ENCODE results near the gene FHAD1. TPM values are rescaled to one million over a fixed set of nuclear protein-coding genes. Genes with fewer than 3 reads are reported as not detected.
A peak's percentile ranks its signal among the peaks of the same experiment; 100 is the strongest.

FHAD1 gene
- total RNA-seq, 6 experiments from 2014 or later: 0.06 to 0.53 (median 0.12) TPM; not detected in 3

GRCh38 chr1:15276691-15277446, 29.8 kb downstream of the FHAD1 start:
- intact Hi-C loops (cut with DNase I): loop anchor here (10.0 kb wide), 2 partner anchors 122 to 152 kb away; partner anchors contain the start of gene TMEM51 (in 1 of the 2)
- WGBS (ENCODE audit: insufficient coverage, low coverage, low lambda C conversion rate, missing lambda C conversion rate): 71% methylated on average over 11 of the region's 11 CpGs
- H3K4me1 ChIP-seq: no peaks in the 10 kb centered on the region

GRCh38 chr1:15277447-15277838, 30.4 kb downstream of the FHAD1 start:
- intact Hi-C loops (cut with DNase I): loop anchor here (10.0 kb wide), 2 partner anchors 123 to 153 kb away; partner anchors contain the start of gene TMEM51 (in 1 of the 2)
- H3K36me3 ChIP-seq: no peaks in the 10 kb centered on the region
- H3K9me3 ChIP-seq: no peaks in the 10 kb centered on the region
- no peaks in the 10 kb centered on the region for H3K27me3 ChIP-seq
- no peaks in the 10 kb centered on the region for H3K4me1 ChIP-seq
- DNase-seq: no peak
- no peak overlapping the region for H3K4me3 ChIP-seq
- no peak overlapping the region for H3K27ac ChIP-seq
- WGBS (ENCODE audit: insufficient coverage, low coverage, low lambda C conversion rate, missing lambda C conversion rate): 70% methylated on average over 3 of the region's 5 CpGs
- ATAC-seq: no peak
- no peak for TF ChIP-seq POLR2A (IDR thresholded peaks at IDR 0.05)
- TF ChIP-seq, protein P1, sequence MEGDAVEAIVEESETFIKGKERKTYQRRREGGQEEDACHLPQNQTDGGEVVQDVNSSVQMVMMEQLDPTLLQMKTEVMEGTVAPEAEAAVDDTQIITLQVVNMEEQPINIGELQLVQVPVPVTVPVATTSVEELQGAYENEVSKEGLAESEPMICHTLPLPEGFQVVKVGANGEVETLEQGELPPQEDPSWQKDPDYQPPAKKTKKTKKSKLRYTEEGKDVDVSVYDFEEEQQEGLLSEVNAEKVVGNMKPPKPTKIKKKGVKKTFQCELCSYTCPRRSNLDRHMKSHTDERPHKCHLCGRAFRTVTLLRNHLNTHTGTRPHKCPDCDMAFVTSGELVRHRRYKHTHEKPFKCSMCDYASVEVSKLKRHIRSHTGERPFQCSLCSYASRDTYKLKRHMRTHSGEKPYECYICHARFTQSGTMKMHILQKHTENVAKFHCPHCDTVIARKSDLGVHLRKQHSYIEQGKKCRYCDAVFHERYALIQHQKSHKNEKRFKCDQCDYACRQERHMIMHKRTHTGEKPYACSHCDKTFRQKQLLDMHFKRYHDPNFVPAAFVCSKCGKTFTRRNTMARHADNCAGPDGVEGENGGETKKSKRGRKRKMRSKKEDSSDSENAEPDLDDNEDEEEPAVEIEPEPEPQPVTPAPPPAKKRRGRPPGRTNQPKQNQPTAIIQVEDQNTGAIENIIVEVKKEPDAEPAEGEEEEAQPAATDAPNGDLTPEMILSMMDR (IDR thresholded peaks at IDR 0.05): no peak

More at GRCh38 chr1:15276691-15277446, 29.8 kb downstream of the FHAD1 start:
- no peaks in the 10 kb centered on the region for H3K36me3 ChIP-seq
- no peak overlapping the region for H3K4me3 ChIP-seq
- no peaks in the 10 kb centered on the region for H3K9me3 ChIP-seq
- no peaks in the 10 kb centered on the region for H3K27me3 ChIP-seq
- peak in 1 of 3 donors; percentile 12 for DNase-seq
- H3K27ac ChIP-seq: no peak overlapping the region
- TF ChIP-seq, protein P1 (IDR thresholded peaks at IDR 0.05): no peak
- no peak for TF ChIP-seq POLR2A (IDR thresholded peaks at IDR 0.05)
- ATAC-seq: no peak

- no peak overlapping the region for H3K4me3 ChIP-seq
- no peak overlapping the region for H3K27ac ChIP-seq
- intact Hi-C loops (cut with DNase I): loop anchor here (10.0 kb wide), 2 partner anchors 123 to 153 kb away; partner anchors contain the start of gene TMEM51 (in 1 of the 2)
- no peaks in the 10 kb centered on the region for H3K27me3 ChIP-seq
- no peaks in the 10 kb centered on the region for H3K36me3 ChIP-seq
- H3K4me1 ChIP-seq: no peaks in the 10 kb centered on the region
- TF ChIP-seq, protein P1 (IDR thresholded peaks at IDR 0.05): no peak
- TF ChIP-seq POLR2A (IDR thresholded peaks at IDR 0.05): no peak
- no peaks in the 10 kb centered on the region for H3K9me3 ChIP-seq
- ATAC-seq (no peak), DNase-seq (no peak)
- 61% methylated on average over 4 of the region's 4 CpGs for WGBS (ENCODE audit: insufficient coverage, low coverage, low lambda C conversion rate, missing lambda C conversion rate)
Observed at GRCh38 chr1:15277933-15278332, 30.9 kb downstream of the FHAD1 start.

DNA sequence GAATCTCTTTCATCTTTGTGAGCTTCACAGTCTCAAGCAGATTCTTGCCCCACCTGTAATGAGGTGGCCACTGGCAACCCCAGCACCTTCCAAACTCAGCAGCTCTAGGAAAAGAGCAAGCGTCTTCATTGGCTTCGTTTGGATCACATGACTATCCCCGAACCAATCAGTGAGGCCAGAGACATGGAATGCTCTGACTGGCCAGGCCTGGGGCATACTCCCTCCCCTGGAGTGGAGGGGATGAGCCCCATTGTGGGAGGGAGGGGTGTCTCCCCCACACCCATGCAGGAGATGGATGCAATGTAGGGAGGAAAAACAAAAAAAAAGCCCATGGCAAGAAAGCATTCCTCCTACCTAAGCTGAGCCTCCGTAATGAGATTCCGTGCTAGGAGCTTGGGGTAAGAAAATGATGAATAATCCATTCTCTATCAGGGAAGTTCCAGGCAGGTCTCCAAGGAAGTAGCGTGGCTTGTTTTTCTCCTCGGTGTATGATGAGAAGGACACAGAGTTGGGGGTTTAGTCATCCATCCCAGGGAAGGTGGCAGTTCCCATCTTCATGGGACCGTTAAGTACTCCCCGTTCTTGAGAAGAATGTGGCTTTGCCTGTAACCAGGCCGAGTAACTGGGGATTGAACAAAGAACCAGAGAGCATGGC, 32.7 kb downstream of the FHAD1 start:
- no peak for ATAC-seq
- no peak for TF ChIP-seq POLR2A (IDR thresholded peaks at IDR 0.05)
- TF ChIP-seq, protein P1 (IDR thresholded peaks at IDR 0.05): no peak
- intact Hi-C loops (cut with DNase I): loop anchor here (10.0 kb wide), 2 partner anchors 125 to 155 kb away; partner anchors contain the start of gene TMEM51 (in 1 of the 2)
- DNase-seq: no peak
- Histone ChIP-seq H3K36me3 (no peaks in the 10 kb centered on the region), H3K27me3 (no peaks in the 10 kb centered on the region), H3K4me3 (no peak overlapping the region), H3K27ac (no peak overlapping the region), H3K4me1 (peaks cover 0 to under 1% (median 0%) of the 10 kb centered on the region in 4 donors), H3K9me3 (no peaks in the 10 kb centered on the region)
- WGBS (ENCODE audit: insufficient coverage, low coverage, low lambda C conversion rate, missing lambda C conversion rate): 78% methylated on average over 6 of the region's 10 CpGs

Data from right lobe of liver (tissue), 6 donors.